Tongue (tissue), 2 donors: ENCODE measurements around the gene SEZ6L. TPM values are rescaled to one million over a fixed set of nuclear protein-coding genes. Genes with fewer than 3 reads are reported as not detected.
A peak's percentile ranks its signal among the peaks of the same experiment; 100 is the strongest.

ENCODE experiments used
- DNase-seq: peaks from one replicate; pipeline ENCODE4 v3.0.0-alpha.2; 2015
- total RNA-seq: library from RNA; depleted of rRNA; stranded (reverse); fragments of >200 nt; gene quantifications from one replicate; pipeline ENCODE4 v1.2.3, GENCODE V29; 2014

The SEZ6L gene
- total RNA-seq, 1 donor from 2014 or later, result 0.92 TPM

- DNase-seq, result no peak
These were observed 13.5 kb downstream of the SEZ6L start for GRCh38 chr22:26182723-26183122.

GRCh38 chr22:26185190-26185589, 15.9 kb downstream of the SEZ6L start:
- no peak for DNase-seq

GRCh38 chr22:26188341-26188740, 19.1 kb downstream of the SEZ6L start:
- DNase-seq, result no peak

GRCh38 chr22:26194313-26194712, 25.1 kb downstream of the SEZ6L start:
- DNase-seq, result no peak

GRCh38 chr22:26194877-26195276, 25.6 kb downstream of the SEZ6L start:
- no peak for DNase-seq

GRCh38 chr22:26196657-26197056, 27.4 kb downstream of the SEZ6L start:
- DNase-seq, result no peak

- no peak for DNase-seq
These were observed 28.2 kb downstream of the SEZ6L start for GRCh38 chr22:26197425-26197824.

GRCh38 chr22:26199665-26200064, 30.4 kb downstream of the SEZ6L start:
- no peak for DNase-seq

- no peak for DNase-seq
These were observed 33.1 kb downstream of the SEZ6L start for GRCh38 chr22:26202280-26202924.

- DNase-seq, result no peak
These were observed 36.2 kb downstream of the SEZ6L start for GRCh38 chr22:26205494-26205893.

GRCh38 chr22:26210334-26210733, 41.1 kb downstream of the SEZ6L start:
- no peak for DNase-seq

- DNase-seq, result no peak
These were observed 44.6 kb downstream of the SEZ6L start for GRCh38 chr22:26213826-26214225.

- DNase-seq, result no peak
These were observed 45.2 kb downstream of the SEZ6L start for GRCh38 chr22:26214466-26214865.

- DNase-seq, result no peak
These were observed 46.5 kb downstream of the SEZ6L start for GRCh38 chr22:26215736-26216135.

GRCh38 chr22:26225207-26225606, 55.9 kb downstream of the SEZ6L start:
- no peak for DNase-seq

GRCh38 chr22:26226538-26227297, 57.5 kb downstream of the SEZ6L start:
- DNase-seq, result no peak

GRCh38 chr22:26229910-26230309, 60.6 kb downstream of the SEZ6L start:
- DNase-seq, result peak; percentile 5

- DNase-seq, result peak; percentile 56
These were observed 65.0 kb downstream of the SEZ6L start for GRCh38 chr22:26234296-26234695.

GRCh38 chr22:26235792-26236487, 66.7 kb downstream of the SEZ6L start:
- DNase-seq, result no peak

- DNase-seq, result no peak
These were observed 67.7 kb downstream of the SEZ6L start for GRCh38 chr22:26236991-26237390.

- no peak for DNase-seq
These were observed 69.3 kb downstream of the SEZ6L start for GRCh38 chr22:26238596-26238995.

- DNase-seq, result no peak
These were observed 70.3 kb downstream of the SEZ6L start for GRCh38 chr22:26239581-26239980.

- no peak for DNase-seq
These were observed 72.1 kb downstream of the SEZ6L start for GRCh38 chr22:26241361-26241760.
